SK-N-SH (cell line): Measurements from ENCODE around the gene PIP4P1. TPM values are rescaled to one million over a fixed set of nuclear protein-coding genes. Genes with fewer than 3 reads are reported as not detected.

Source experiments
- CTCF ChIA-PET: fragments of 300-600, 350-600 bp; formaldehyde crosslinking; extraction: SDS; loops from one replicate; lab custom pipeline; 2021; lab: Yijun Ruan, JAX
- POLR2A ChIA-PET: fragments of 350-600 bp; sonication (Branson Sonifier 250); formaldehyde crosslinking; extraction: SDS; loops from one replicate; lab custom pipeline; 2020; ENCODE audit warnings: antibody characterized with exemption, inconsistent platforms; lab: Yijun Ruan, JAX
- DNase-seq: peaks from one replicate; pipeline ENCODE4 v3.0.0; 2012
- H2AFZ ChIP-seq: fragments of 200-600 bp; sonication (generic); 2 replicates; pipeline ENCODE4 v1.8.1; 2016; ENCODE audit warnings: antibody characterized with exemption, mild to moderate bottlenecking, low read depth
- H3F3A ChIP-seq: fragments of 200-600 bp; sonication (generic); replicated peaks from 2 replicates; pipeline ENCODE3; 2016; ENCODE audit warnings: antibody characterized with exemption, mild to moderate bottlenecking; ENCODE audit not compliant: insufficient read depth
- H3K27ac ChIP-seq, 2 experiments: fragments of 200-500 bp in 1 of 2; fragments of 200-600 bp in 1 of 2; sonication (Bioruptor generic) in 1 of 2; sonication (generic), shearing (Covaris generic) in 1 of 2; 2 replicates each; pipeline versions ENCODE4 v1.5.1 to v1.6.1; 2014 to 2016; ENCODE audit warnings: low read depth in 2 of 2, inconsistent platforms in 1 of 2, low read length in 1 of 2, mild to moderate bottlenecking in 1 of 2, mixed read lengths in 1 of 2
- H3K27me3 ChIP-seq: fragments of 200-600 bp; sonication (generic), shearing (Covaris generic); 2 replicates; pipeline ENCODE4 v1.6.1; 2016; ENCODE audit warnings: mixed run types; ENCODE audit not compliant: insufficient read depth
- H3K36me3 ChIP-seq, 2 experiments: fragments of 200-500 bp in 1 of 2; fragments of 200-600 bp in 1 of 2; sonication (Bioruptor generic) in 1 of 2; sonication (generic) in 1 of 2; replicated peaks in 1 of 2; 2 replicates each; pipeline versions ENCODE3 to v1.5.1; 2014 to 2016; ENCODE audit warnings: low read length in 1 of 2, mild to moderate bottlenecking in 1 of 2; ENCODE audit not compliant: insufficient read depth in 2 of 2, control insufficient read depth in 1 of 2
- H3K4me1 ChIP-seq, 2 experiments: fragments of 200-500 bp in 1 of 2; fragments of 200-600 bp in 1 of 2; sonication (Bioruptor generic) in 1 of 2; sonication (generic), shearing (Covaris generic) in 1 of 2; 2 replicates each; pipeline versions ENCODE4 v1.5.1 to v1.6.1; 2014 to 2016; ENCODE audit warnings: low read depth in 1 of 2, low read length in 1 of 2, mixed run types in 1 of 2; ENCODE audit not compliant: insufficient read depth in 2 of 2, control insufficient read depth in 1 of 2
- H3K4me2 ChIP-seq: fragments of 200-600 bp; sonication (generic), shearing (Covaris generic); 2 replicates; pipeline ENCODE4 v1.6.1; 2017; ENCODE audit warnings: mixed run types
- H3K4me3 ChIP-seq, 2 experiments: fragments of 200-500 bp in 1 of 2; fragments of 200-600 bp in 1 of 2; sonication (Bioruptor generic) in 1 of 2; sonication (generic), shearing (Covaris generic) in 1 of 2; 2 replicates each; pipeline versions ENCODE4 v1.5.1 to v1.8.1; 2014 to 2016; ENCODE audit warnings: low read depth in 2 of 2, inconsistent platforms in 1 of 2, low read length in 1 of 2, mild to moderate bottlenecking in 1 of 2, mixed read lengths in 1 of 2, moderate library complexity in 1 of 2
- H3K79me2 ChIP-seq: fragments of 200-600 bp; sonication (generic); 2 replicates; pipeline ENCODE4 v1.8.1; 2017; ENCODE audit warnings: mild to moderate bottlenecking; ENCODE audit not compliant: insufficient read depth
- H3K9ac ChIP-seq: fragments of 200-600 bp; sonication (generic); 2 replicates; pipeline ENCODE4 v1.6.1; 2017; ENCODE audit warnings: mixed run types
- H3K9me2 ChIP-seq: fragments of 200-600 bp; sonication (generic); 2 replicates; pipeline ENCODE4 v1.6.1; 2017; ENCODE audit warnings: mixed run types
- H3K9me3 ChIP-seq: fragments of 200-600 bp; sonication (generic); 2 replicates; pipeline ENCODE4 v1.6.1; 2017; ENCODE audit warnings: mixed run types, mild to moderate bottlenecking, moderate library complexity
- H4K20me1 ChIP-seq: fragments of 200-600 bp; sonication (generic); 2 replicates; pipeline ENCODE4 v1.6.1; 2017; ENCODE audit warnings: mild to moderate bottlenecking, mixed run types; ENCODE audit not compliant: insufficient read depth
- CHD2 ChIP-seq: fragments of 150-350 bp; IDR thresholded peaks from 2 replicates; pipeline ENCODE4 v1.6.1; 2018; ENCODE audit warnings: low read length; ENCODE audit not compliant: partially characterized antibody
- EP300 ChIP-seq, 2 experiments: IDR thresholded peaks; 2 replicates each; pipeline versions ENCODE4 v1.4.0 to v1.6.1; 2012; ENCODE audit warnings: borderline replicate concordance in 1 of 2, low read depth in 1 of 2, low read length in 1 of 2
- FOSL2 ChIP-seq: IDR thresholded peaks from 2 replicates; pipeline ENCODE4 v1.4.0; 2012; ENCODE audit warnings: low read depth, mild to moderate bottlenecking, moderate library complexity, borderline replicate concordance
- FOXJ3 ChIP-seq: sonication (generic); formaldehyde crosslinking; IDR thresholded peaks from 2 replicates; pipeline ENCODE4 v1.5.1; 2020; ENCODE audit warnings: mild to moderate bottlenecking, missing genetic modification reagents
- FOXM1 ChIP-seq: IDR thresholded peaks from 2 replicates; pipeline ENCODE4 v1.4.0; 2012; ENCODE audit warnings: low read depth, mild to moderate bottlenecking
- GABPA ChIP-seq: IDR thresholded peaks from 2 replicates; pipeline ENCODE4 v1.4.0; 2012; ENCODE audit warnings: low read depth, mild to moderate bottlenecking
- GATA2 ChIP-seq: sonication (generic); formaldehyde crosslinking; IDR thresholded peaks from 2 replicates; pipeline ENCODE4 v1.5.0; 2020; ENCODE audit warnings: mild to moderate bottlenecking, missing genetic modification reagents
- MEF2A ChIP-seq: IDR thresholded peaks from 2 replicates; pipeline ENCODE4 v1.4.0; 2012; ENCODE audit warnings: low read depth, borderline replicate concordance
- POLR2AphosphoS5 ChIP-seq: IDR thresholded peaks from 2 replicates; pipeline ENCODE4 v1.6.1; 2012; ENCODE audit warnings: low read depth, low read length
- RCOR1 ChIP-seq: fragments of 150-350 bp; IDR thresholded peaks from 2 replicates; pipeline ENCODE4 v1.6.1; 2017; ENCODE audit warnings: antibody characterized with exemption, low read length
- RFX5 ChIP-seq: IDR thresholded peaks from 2 replicates; pipeline ENCODE4 v1.6.1; 2012; ENCODE audit warnings: mild to moderate bottlenecking, improper control_type of control experiment, low read length
- RXRA ChIP-seq: IDR thresholded peaks from 2 replicates; pipeline ENCODE4 v1.4.0; 2012; ENCODE audit warnings: low read depth, mild to moderate bottlenecking, borderline replicate concordance
- SIN3A ChIP-seq: IDR thresholded peaks from 2 replicates; pipeline ENCODE4 v1.6.1; 2012; ENCODE audit warnings: low read depth, mild to moderate bottlenecking, low read length, moderate library complexity, borderline replicate concordance
- TCF12 ChIP-seq: IDR thresholded peaks from 2 replicates; pipeline ENCODE4 v1.4.0; 2012
- YY1 ChIP-seq: IDR thresholded peaks from 2 replicates; pipeline ENCODE4 v1.4.0; 2012; ENCODE audit warnings: low read depth, mild to moderate bottlenecking
- WGBS: methylation state at CpG from one replicate; pipeline ENCODE4 v1.1.6; 2017; ENCODE audit warnings: low lambda C conversion rate; 5-methylcytosine and 5-hydroxymethylcytosine counted together
- polyA plus RNA-seq, 3 experiments: library from polyadenylated mRNA; depleted of rRNA; stranded (reverse); fragments of >200 nt; gene quantifications; 2 replicates each; pipeline ENCODE4 v1.2.3, GENCODE V29; 2012
- TF ChIP-seq, protein P1 (sequence below): fragments of 200-600 bp; sonication (generic); IDR thresholded peaks from 2 replicates; pipeline ENCODE4 v1.6.1; 2017; ENCODE audit warnings: antibody characterized with exemption, mild to moderate bottlenecking, moderate library complexity
- TF ChIP-seq, protein P2 (sequence below): fragments of 150-350 bp; IDR thresholded peaks from 2 replicates; pipeline ENCODE4 v1.6.1; 2016; ENCODE audit warnings: mild to moderate bottlenecking, low read depth, low read length
- TF ChIP-seq, protein P3 (sequence below): IDR thresholded peaks from 2 replicates; pipeline ENCODE4 v1.4.0; 2012; ENCODE audit warnings: low read depth

The PIP4P1 gene
- polyA plus RNA-seq, 1 of the 3 experiments (the other 2 are of a cell fraction): 30.7 TPM

DNA sequence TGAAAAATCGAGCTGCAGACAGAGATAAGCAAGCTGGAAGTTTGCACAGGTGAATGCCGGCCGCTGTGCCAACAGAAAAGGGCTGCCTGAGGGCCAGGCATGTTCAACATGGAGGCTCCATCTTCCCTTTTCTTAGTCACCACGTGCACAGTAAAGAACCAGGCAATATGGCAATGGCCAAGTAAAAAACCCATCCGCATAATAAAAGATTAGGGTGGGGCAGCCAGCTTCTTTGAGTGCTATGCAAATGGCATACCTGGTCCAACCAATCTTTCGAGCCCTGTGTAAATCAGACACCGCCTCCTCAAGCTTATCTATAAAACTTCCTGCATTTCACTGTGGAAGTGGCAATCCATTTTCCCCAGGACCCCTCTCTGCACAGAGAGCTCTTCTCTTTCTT lies 24.7 kb upstream of the PIP4P1 start:
- CTCF ChIA-PET: no interaction called here

DNA sequence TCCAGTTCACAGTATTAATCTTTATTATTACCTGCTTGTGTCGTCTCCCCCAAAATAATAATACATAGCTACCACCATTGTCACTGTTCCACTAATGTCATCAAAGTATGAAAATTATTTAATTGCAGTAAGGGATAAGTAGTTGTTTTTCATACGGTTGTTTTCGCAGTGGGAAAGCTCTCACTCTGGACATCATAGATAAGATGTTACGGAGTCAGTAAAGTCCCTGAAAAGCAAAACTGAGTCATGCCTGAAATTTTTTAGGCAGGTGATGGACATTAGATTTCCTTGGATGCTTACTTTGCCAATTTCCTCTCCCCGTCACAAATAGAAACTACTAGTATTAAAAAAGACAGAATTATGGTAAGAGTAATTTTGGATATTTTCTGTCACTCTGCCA lies 21.1 kb upstream of the PIP4P1 start:
- Histone ChIP-seq H3K9me3 (no peaks in the 10 kb centered on the region), H3K79me2 (no peaks in the 10 kb centered on the region), H3K27me3 (peaks cover 4% of the 10 kb centered on the region; the same call in 1 of the 2 replicates), H3K9me2 (no peaks in the 10 kb centered on the region), H3K4me3 (no peak overlapping the region), H3K36me3 (peaks cover 0 to 5% of the 10 kb centered on the region in 2 experiments), H4K20me1 (no peaks in the 10 kb centered on the region), H3K9ac (no peak overlapping the region), H3F3A (no peaks in the 10 kb centered on the region), H2AFZ (no peak overlapping the region), H3K4me1 (peaks cover 3 to 7% of the 10 kb centered on the region in 2 experiments; a peak in 3 of 4 replicates), H3K4me2 (no peak overlapping the region), H3K27ac (no peak overlapping the region)
- ChIA-PET CTCF (interaction anchor here (1.1 kb wide), 1 partner anchor 127 kb away, joined by 3 read pairs; no protein-coding TSS in a partner anchor), POLR2A (interaction anchor here (1.0 kb wide), 1 partner anchor 13 kb away, joined by 3 read pairs; the partner anchor contains the start of gene PNP)
- TF ChIP-seq GABPA (no peak), FOSL2 (no peak), CHD2 (no peak), TCF12 (no peak), GATA2 (CRISPR knock-in tag) (no peak), SIN3A (no peak), POLR2AphosphoS5 (no peak), FOXJ3 (no peak), RCOR1 (no peak), MEF2A (no peak), EP300 (IDR thresholded peaks at IDR 0.05; ENCODE audit: borderline replicate concordance in 1 of 2, low read depth in 1 of 2, low read length in 1 of 2) (no peak), FOXM1 (no peak), YY1 (no peak), RXRA (no peak)
- TF ChIP-seq, protein P1, sequence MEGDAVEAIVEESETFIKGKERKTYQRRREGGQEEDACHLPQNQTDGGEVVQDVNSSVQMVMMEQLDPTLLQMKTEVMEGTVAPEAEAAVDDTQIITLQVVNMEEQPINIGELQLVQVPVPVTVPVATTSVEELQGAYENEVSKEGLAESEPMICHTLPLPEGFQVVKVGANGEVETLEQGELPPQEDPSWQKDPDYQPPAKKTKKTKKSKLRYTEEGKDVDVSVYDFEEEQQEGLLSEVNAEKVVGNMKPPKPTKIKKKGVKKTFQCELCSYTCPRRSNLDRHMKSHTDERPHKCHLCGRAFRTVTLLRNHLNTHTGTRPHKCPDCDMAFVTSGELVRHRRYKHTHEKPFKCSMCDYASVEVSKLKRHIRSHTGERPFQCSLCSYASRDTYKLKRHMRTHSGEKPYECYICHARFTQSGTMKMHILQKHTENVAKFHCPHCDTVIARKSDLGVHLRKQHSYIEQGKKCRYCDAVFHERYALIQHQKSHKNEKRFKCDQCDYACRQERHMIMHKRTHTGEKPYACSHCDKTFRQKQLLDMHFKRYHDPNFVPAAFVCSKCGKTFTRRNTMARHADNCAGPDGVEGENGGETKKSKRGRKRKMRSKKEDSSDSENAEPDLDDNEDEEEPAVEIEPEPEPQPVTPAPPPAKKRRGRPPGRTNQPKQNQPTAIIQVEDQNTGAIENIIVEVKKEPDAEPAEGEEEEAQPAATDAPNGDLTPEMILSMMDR: no peak
- TF ChIP-seq, protein P2, sequence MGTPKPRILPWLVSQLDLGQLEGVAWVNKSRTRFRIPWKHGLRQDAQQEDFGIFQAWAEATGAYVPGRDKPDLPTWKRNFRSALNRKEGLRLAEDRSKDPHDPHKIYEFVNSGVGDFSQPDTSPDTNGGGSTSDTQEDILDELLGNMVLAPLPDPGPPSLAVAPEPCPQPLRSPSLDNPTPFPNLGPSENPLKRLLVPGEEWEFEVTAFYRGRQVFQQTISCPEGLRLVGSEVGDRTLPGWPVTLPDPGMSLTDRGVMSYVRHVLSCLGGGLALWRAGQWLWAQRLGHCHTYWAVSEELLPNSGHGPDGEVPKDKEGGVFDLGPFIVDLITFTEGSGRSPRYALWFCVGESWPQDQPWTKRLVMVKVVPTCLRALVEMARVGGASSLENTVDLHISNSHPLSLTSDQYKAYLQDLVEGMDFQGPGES: no peak
- TF ChIP-seq, protein P3, sequence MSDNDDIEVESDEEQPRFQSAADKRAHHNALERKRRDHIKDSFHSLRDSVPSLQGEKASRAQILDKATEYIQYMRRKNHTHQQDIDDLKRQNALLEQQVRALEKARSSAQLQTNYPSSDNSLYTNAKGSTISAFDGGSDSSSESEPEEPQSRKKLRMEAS: no peak
- WGBS: 69% methylated on average over 5 of the region's 5 CpGs
- DNase-seq: no peak

More for the DNA sequence above, 24.7 kb upstream of the PIP4P1 start:
- Histone ChIP-seq H3K36me3 (no peaks in the 10 kb centered on the region), H3K9me3 (no peaks in the 10 kb centered on the region), H3F3A (no peaks in the 10 kb centered on the region), H3K4me2 (no peak overlapping the region), H3K4me3 (no peak overlapping the region)
- no peak for TF ChIP-seq MEF2A
- no peak for TF ChIP-seq FOSL2
- TF ChIP-seq RFX5: no peak
- TF ChIP-seq, all 33 proteins: peak for 0
- POLR2A ChIA-PET: no interaction called here
- Histone ChIP-seq H3K9ac (no peak overlapping the region), H2AFZ (no peak overlapping the region), H3K79me2 (no peaks in the 10 kb centered on the region), H3K9me2 (no peaks in the 10 kb centered on the region), H3K4me1 (no peaks in the 10 kb centered on the region), H3K27me3 (peaks cover 9% of the 10 kb centered on the region; the same call in 1 of the 2 replicates), H4K20me1 (no peaks in the 10 kb centered on the region), H3K27ac (no peak overlapping the region)
- no peak for DNase-seq
- 34% methylated on average over 7 of the region's 7 CpGs for WGBS
